ENCODE data around the gene GRHL3. TPM values are rescaled to one million over a fixed set of nuclear protein-coding genes. Genes with fewer than 3 reads are reported as not detected.

GRHL3 gene
- total RNA-seq, 2 experiments from 2014 or later: 0.10 TPM; not detected in 1

DNA sequence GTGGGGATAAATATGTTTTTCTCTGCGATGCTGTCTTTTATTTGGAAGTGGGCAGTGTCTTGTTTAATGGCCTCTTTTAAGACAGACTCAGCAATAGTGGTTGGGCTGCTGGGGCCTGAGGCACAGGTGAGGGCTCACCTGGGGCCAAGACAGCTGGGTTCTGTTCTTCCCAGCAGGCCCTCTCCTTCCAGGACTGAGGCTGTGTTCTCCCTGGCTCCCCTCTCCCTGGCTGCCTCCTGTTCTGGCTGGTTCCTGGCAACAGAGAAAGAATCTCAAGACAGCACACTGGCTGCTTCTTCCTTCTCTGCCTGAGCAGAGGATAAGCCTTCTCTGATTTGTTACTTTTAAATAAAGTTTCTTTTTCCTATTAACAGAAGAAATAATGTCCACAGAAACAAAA lies 7.4 kb upstream of the GRHL3 start:
- H3K36me3 Mint-ChIP-seq (ENCODE audit: low read depth): no peaks in the 10 kb centered on the region
- ChIA-PET CTCF (interaction anchor here (0.7 to 1.4 kb wide), 2 partner anchors 59 to 113 kb away, joined by 3 read pairs; no protein-coding TSS in a partner anchor), POLR2A (no interaction called here)
- H3K9me3 Mint-ChIP-seq: no peaks in the 10 kb centered on the region
- peaks cover 34% of the 10 kb centered on the region for H3K27me3 Mint-ChIP-seq
- H3K4me1 Mint-ChIP-seq: no peaks in the 10 kb centered on the region
- DNase-seq: no peak
- no peak overlapping the region for H3K4me3 Mint-ChIP-seq
- no peak overlapping the region for H3K27ac Mint-ChIP-seq

DNA sequence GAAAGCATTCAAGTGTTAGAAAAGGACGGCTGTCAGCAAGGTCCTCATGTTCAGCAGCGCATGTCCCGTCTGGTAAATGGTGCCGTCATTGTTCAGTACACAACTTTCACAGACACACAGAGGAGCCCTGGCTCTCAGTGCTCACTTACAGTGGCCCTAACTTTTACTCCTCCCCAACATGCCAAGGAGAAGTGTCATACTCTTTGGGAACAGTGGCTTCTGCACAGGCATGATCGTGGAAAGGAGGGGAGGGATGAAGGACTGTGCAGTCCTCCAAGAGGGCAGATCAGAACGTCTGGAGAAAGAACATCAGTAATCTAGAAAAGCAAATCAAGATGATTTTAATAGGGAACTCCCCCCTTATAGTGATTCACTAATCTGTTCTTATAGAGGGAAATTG lies 3.8 kb upstream of the GRHL3 start:
- Mint-ChIP-seq H3K27me3 (peaks cover 54% of the 10 kb centered on the region), H3K9me3 (no peaks in the 10 kb centered on the region), H3K27ac (no peak overlapping the region), H3K4me1 (peaks cover 19% of the 10 kb centered on the region), H3K4me3 (no peak overlapping the region), H3K36me3 (ENCODE audit: low read depth) (no peaks in the 10 kb centered on the region)
- ChIA-PET CTCF (no interaction called here), POLR2A (no interaction called here)
- DNase-seq: no peak

DNA sequence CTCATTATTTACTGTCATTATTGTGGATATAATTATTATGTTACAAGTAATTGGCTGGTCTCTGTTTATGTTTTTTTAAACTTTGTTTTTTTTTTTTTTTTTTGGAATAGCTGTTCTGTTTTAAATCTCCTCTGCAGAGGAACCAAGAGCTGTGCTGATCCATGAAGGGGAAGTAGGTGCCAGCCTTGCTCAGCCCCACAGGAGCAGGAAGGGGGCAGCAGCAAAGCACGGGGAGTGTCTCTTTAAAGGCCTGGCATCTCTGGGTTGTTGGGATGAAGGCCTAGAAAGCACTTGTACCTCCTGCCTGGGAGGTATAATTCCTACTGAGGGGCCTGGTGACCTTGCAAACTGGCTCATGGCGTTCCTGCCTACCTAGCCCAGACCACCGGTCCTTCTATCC lies 2.5 kb upstream of the GRHL3 start:
- CTCF ChIA-PET: interaction anchor here (1.0 kb wide), 1 partner anchor 14 kb away, joined by 3 read pairs; no protein-coding TSS in a partner anchor
- no peak overlapping the region for H3K4me3 Mint-ChIP-seq

DNA sequence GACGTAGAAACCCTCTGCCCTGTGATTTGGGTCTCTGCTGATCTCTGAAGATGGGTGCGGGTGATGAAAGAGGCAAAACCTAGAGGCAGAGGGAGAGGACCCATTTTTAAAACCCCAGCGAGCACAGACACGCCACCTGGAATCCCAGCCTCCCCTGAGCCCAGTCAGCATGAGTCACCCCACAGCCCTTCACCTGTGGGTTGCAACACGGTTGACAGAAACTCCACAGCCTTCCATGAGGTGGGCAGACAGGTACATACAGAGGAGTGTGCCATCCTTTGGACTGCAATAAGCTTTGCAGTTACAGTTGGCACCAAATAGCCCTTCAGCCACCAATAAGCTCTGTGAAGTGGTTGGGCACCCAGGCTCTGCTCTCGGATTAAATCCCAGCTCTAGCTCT lies 2.1 kb upstream of the GRHL3 start:
- Mint-ChIP-seq H3K27ac (no peak overlapping the region), H3K27me3 (peaks cover 67% of the 10 kb centered on the region), H3K4me1 (peaks cover 33% of the 10 kb centered on the region), H3K36me3 (ENCODE audit: low read depth) (no peaks in the 10 kb centered on the region), H3K9me3 (no peaks in the 10 kb centered on the region), H3K4me3 (no peak overlapping the region)
- POLR2A ChIA-PET: interaction anchor here (1.7 kb wide), 1 partner anchor 49 kb away, joined by 9 read pairs; no protein-coding TSS in a partner anchor
- CTCF ChIA-PET: interaction anchor here (6.7 kb wide), 1 partner anchor 75 kb away, joined by 49 read pairs; no protein-coding TSS in a partner anchor
- DNase-seq: no peak

More for the DNA sequence above, 2.5 kb upstream of the GRHL3 start:
- Mint-ChIP-seq H3K27ac (no peak overlapping the region), H3K9me3 (no peaks in the 10 kb centered on the region), H3K4me1 (peaks cover 31% of the 10 kb centered on the region), H3K27me3 (peaks cover 66% of the 10 kb centered on the region), H3K36me3 (ENCODE audit: low read depth) (no peaks in the 10 kb centered on the region)
- no peak for DNase-seq
- POLR2A ChIA-PET: interaction anchor here (1.7 kb wide), 1 partner anchor 49 kb away, joined by 9 read pairs; no protein-coding TSS in a partner anchor

DNA sequence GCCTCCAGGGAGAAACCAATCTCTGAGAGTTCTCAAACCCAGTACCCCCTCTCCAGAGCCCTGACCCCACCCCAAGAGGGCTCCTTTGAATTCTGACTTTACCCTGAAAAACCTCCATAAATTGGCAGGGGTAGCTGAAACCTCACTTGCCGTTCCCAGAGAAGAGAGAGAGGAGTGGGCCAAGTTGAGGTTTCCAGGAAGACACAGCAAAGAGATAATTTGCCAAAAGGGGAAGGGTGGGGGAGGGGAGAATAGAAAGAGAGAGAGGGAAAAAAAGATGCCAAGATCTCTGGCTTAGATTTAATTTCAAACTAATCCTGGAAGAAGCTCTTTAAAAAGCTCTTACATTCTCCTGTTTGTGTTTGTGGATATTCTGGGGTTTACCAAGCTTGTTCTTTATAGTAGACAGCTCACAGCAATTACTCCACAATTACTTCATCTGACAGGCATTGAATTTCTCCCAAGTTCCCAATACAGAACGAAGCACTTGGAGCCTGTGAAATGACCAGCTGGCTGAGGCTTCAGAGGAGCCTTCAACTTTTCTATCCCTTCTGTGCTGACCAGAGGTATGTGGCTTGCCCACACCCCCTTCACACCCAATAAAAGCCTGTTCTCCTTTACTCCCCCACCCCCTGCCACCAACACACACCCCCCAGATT lies 1.1 kb upstream of the GRHL3 start:
- peaks cover 73% of the 10 kb centered on the region for H3K27me3 Mint-ChIP-seq
- no peak overlapping the region for H3K4me3 Mint-ChIP-seq
- POLR2A ChIA-PET: interaction anchor here (0.6 to 1.7 kb wide), 2 partner anchors 48 to 186 kb away, joined by 3 to 9 read pairs; no protein-coding TSS in a partner anchor
- no peaks in the 10 kb centered on the region for H3K36me3 Mint-ChIP-seq (ENCODE audit: low read depth)
- H3K27ac Mint-ChIP-seq: no peak overlapping the region
- DNase-seq: no peak
- H3K4me1 Mint-ChIP-seq: peaks cover 41% of the 10 kb centered on the region
- H3K9me3 Mint-ChIP-seq: no peaks in the 10 kb centered on the region
- CTCF ChIA-PET: interaction anchor here (6.7 kb wide), 1 partner anchor 74 kb away, joined by 49 read pairs; no protein-coding TSS in a partner anchor

DNA sequence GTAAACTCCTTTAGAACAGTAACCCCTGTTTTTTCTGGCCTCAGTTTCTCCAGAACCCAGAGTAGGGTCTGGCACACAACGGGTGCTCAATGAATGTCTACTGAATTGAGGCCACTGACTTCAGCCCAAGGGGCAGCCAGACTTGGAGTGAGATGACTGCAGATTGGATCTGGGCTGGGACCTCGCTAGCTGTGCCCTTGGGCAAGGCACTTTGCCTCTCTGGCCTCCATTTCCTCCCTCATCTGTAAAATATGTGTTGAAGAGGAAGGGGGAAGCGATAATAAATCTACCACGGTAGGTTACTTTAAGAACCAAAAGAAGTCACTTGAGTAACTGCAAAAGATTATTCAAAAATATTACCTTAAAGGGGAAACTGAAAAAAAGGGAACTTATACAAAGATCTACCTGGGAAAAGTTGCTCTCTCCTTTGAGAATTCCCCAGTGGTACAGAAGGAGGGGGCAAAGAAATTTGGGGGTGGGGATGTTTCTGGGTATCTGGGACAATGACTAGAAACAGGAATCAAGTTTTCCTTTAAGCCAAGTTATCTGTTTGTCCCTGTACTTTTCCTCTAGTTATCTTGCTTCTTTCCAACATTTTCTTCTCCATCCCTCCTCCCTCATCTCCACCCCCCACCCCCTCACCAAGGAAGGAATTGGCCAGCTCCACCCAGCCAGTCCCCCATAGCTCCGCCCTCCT lies 394 bp upstream of the GRHL3 start:
- H3K4me3 Mint-ChIP-seq: no peak overlapping the region

DNA sequence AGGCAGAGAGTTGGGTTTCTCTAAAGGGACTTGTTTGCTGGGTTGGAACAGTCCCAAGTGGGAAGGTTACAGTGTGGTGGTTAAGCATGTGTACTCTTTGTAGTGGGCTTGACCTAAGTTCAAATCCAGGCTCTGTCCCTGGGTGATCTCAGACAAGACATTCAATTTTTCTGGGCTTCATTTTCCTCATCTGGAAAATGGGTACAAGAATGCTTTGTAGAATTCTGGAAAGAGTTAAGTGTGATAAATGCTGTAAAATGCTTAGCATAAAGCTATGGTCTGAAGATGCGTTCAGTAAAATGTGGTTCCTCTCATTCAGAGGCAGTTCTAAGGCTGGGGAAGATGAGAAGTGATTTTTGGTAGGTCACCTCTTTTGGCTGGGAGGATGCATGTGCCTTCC lies 805 bp downstream of the GRHL3 start:
- no peak overlapping the region for H3K27ac Mint-ChIP-seq
- H3K9me3 Mint-ChIP-seq: no peaks in the 10 kb centered on the region
- H3K4me1 Mint-ChIP-seq: peaks cover 41% of the 10 kb centered on the region
- peaks cover 84% of the 10 kb centered on the region for H3K27me3 Mint-ChIP-seq
- no peak overlapping the region for H3K4me3 Mint-ChIP-seq
- no peaks in the 10 kb centered on the region for H3K36me3 Mint-ChIP-seq (ENCODE audit: low read depth)
- POLR2A ChIA-PET: no interaction called here
- CTCF ChIA-PET: interaction anchor here (2.0 to 6.7 kb wide), 3 partner anchors 72 to 170 kb away, joined by 8 to 49 read pairs (median 10); no protein-coding TSS in a partner anchor
- no peak for DNase-seq

More for the DNA sequence above, 394 bp upstream of the GRHL3 start:
- ChIA-PET CTCF (interaction anchor here (0.6 to 6.7 kb wide), 2 partner anchors 73 to 129 kb away, joined by 6 to 49 read pairs; no protein-coding TSS in a partner anchor), POLR2A (interaction anchor here (0.6 kb wide), 1 partner anchor 185 kb away, joined by 3 read pairs; no protein-coding TSS in a partner anchor)
- Mint-ChIP-seq H3K36me3 (ENCODE audit: low read depth) (no peaks in the 10 kb centered on the region), H3K27ac (no peak overlapping the region), H3K9me3 (no peaks in the 10 kb centered on the region), H3K4me1 (peaks cover 41% of the 10 kb centered on the region), H3K27me3 (peaks cover 78% of the 10 kb centered on the region)
- DNase-seq: no peak

GRCh38 chr1:24321126-24321525 lies 2.0 kb downstream of the GRHL3 start:
- Mint-ChIP-seq H3K4me1 (peaks cover 41% of the 10 kb centered on the region), H3K4me3 (peak overlapping the region; percentile 21), H3K27me3 (peaks cover 88% of the 10 kb centered on the region), H3K9me3 (no peaks in the 10 kb centered on the region), H3K27ac (no peak overlapping the region), H3K36me3 (ENCODE audit: low read depth) (no peaks in the 10 kb centered on the region)
- ChIA-PET CTCF (interaction anchor here (1.2 to 6.7 kb wide), 6 partner anchors 71 to 171 kb away, joined by 4 to 49 read pairs (median 8); partner anchors contain the start of gene NIPAL3), POLR2A (interaction anchor here (0.7 to 2.3 kb wide), 7 partner anchors 43 to 182 kb away, joined by 3 to 11 read pairs (median 3); partner anchors contain the start of gene RCAN3)
- DNase-seq: peak; percentile 24

GRCh38 chr1:24321697-24322469 lies 2.7 kb downstream of the GRHL3 start:
- Mint-ChIP-seq H3K4me3 (peak overlapping the region; percentile 57), H3K9me3 (no peaks in the 10 kb centered on the region), H3K36me3 (ENCODE audit: low read depth) (no peaks in the 10 kb centered on the region), H3K4me1 (peaks cover 41% of the 10 kb centered on the region), H3K27me3 (peaks cover 89% of the 10 kb centered on the region), H3K27ac (no peak overlapping the region)
- CTCF ChIA-PET: interaction anchor here (1.2 to 6.7 kb wide), 9 partner anchors 63 to 172 kb away, joined by 3 to 49 read pairs (median 6); partner anchors contain the start of gene NIPAL3
- peak; percentile 81 for DNase-seq
- POLR2A ChIA-PET: interaction anchor here (0.7 to 2.3 kb wide), 7 partner anchors 42 to 181 kb away, joined by 3 to 11 read pairs (median 3); partner anchors contain the start of gene RCAN3

- Mint-ChIP-seq H3K27me3 (peaks cover 89% of the 10 kb centered on the region), H3K27ac (no peak overlapping the region), H3K4me1 (peaks cover 41% of the 10 kb centered on the region), H3K36me3 (ENCODE audit: low read depth) (no peaks in the 10 kb centered on the region), H3K4me3 (peak overlapping the region; percentile 57), H3K9me3 (no peaks in the 10 kb centered on the region)
- ChIA-PET POLR2A (interaction anchor here (1.3 to 2.3 kb wide), 4 partner anchors 41 to 69 kb away, joined by 3 to 11 read pairs (median 7); no protein-coding TSS in a partner anchor), CTCF (interaction anchor here (1.3 to 6.7 kb wide), 6 partner anchors 62 to 123 kb away, joined by 3 to 49 read pairs (median 7); no protein-coding TSS in a partner anchor)
- no peak for DNase-seq
These were observed 3.5 kb downstream of the GRHL3 start for GRCh38 chr1:24322470-24323177.

DNA sequence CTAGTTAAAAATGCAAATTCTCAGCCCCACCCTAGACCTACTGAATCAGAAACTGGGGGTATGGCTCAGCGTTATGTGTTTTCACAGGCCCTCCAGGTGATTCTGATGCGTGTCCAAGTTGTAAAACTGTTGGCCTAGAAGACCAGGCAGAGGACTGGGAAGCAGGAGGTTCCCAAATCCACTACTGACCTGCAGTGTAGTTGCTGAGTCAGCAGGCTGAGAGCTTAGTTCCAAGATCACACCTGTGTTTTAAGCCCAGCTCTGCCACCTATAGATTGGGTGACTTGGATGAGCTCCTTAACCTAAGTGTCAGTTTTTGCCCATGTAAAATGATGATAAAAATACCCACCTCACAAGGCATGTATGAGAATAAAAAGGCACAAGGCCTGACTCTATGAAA lies 4.1 kb downstream of the GRHL3 start:
- Mint-ChIP-seq H3K27me3 (peaks cover 89% of the 10 kb centered on the region), H3K4me3 (no peak overlapping the region), H3K27ac (no peak overlapping the region), H3K4me1 (peaks cover 41% of the 10 kb centered on the region), H3K36me3 (ENCODE audit: low read depth) (no peaks in the 10 kb centered on the region), H3K9me3 (no peaks in the 10 kb centered on the region)
- no peak for DNase-seq
- CTCF ChIA-PET: interaction anchor here (6.7 kb wide), 1 partner anchor 69 kb away, joined by 49 read pairs; no protein-coding TSS in a partner anchor
- POLR2A ChIA-PET: no interaction called here

GRCh38 chr1:24324903-24325302 lies 5.7 kb downstream of the GRHL3 start:
- ChIA-PET POLR2A (no interaction called here), CTCF (interaction anchor here (1.8 kb wide), 1 partner anchor 66 kb away, joined by 4 read pairs; no protein-coding TSS in a partner anchor)
- Mint-ChIP-seq H3K27ac (no peak overlapping the region), H3K36me3 (ENCODE audit: low read depth) (no peaks in the 10 kb centered on the region), H3K4me1 (peaks cover 28% of the 10 kb centered on the region), H3K9me3 (no peaks in the 10 kb centered on the region), H3K27me3 (peaks cover 88% of the 10 kb centered on the region), H3K4me3 (no peak overlapping the region)
- no peak for DNase-seq

Measured in activated CD4-positive, alpha-beta memory T cell treated with anti-CD3 and anti-CD28 coated beads, Interleukin-2, amount 10 ng/mL, durations not matched to agents 7 days and 5 days (primary cell).